ENCODE data around the gene RHCE.
"Not testable (repeated sequence)": the region's sequence is repeated elsewhere in the genome, so short reads cannot be mapped to it uniquely, and the experiment has no call there.

RHCE gene

GRCh38 chr1:25382543-25382942 is 38.1 kb downstream of the RHCE start:
- not testable (repeated sequence) for H3K27ac ChIP-seq (replicated peaks); H3K4me3 ChIP-seq (replicated peaks; ENCODE audit: insufficient read depth, low read length); H3K27me3 ChIP-seq (ENCODE audit: insufficient read depth, poor library complexity, severe bottlenecking); DNase-seq (ENCODE audit: low read depth in 1 of 2, low spot score in 1 of 2)

GRCh38 chr1:25378367-25378766 is 42.3 kb downstream of the RHCE start:
- DNase-seq (ENCODE audit: low read depth in 1 of 2, low spot score in 1 of 2) = not testable (repeated sequence)

GRCh38 chr1:25371757-25372156 is 48.9 kb downstream of the RHCE start:
- not testable (repeated sequence) for H3K4me3 ChIP-seq (replicated peaks; ENCODE audit: insufficient read depth, low read length); H3K27me3 ChIP-seq (ENCODE audit: insufficient read depth, poor library complexity, severe bottlenecking); H3K27ac ChIP-seq (replicated peaks); DNase-seq (ENCODE audit: low read depth in 1 of 2, low spot score in 1 of 2)

More at GRCh38 chr1:25378367-25378766, 42.3 kb downstream of the RHCE start:
- H3K27ac ChIP-seq (replicated peaks); H3K27me3 ChIP-seq (ENCODE audit: insufficient read depth, poor library complexity, severe bottlenecking); H3K4me3 ChIP-seq (replicated peaks; ENCODE audit: insufficient read depth, low read length): not testable (repeated sequence)

GRCh38 chr1:25369691-25370271 is 50.8 kb downstream of the RHCE start:
- peak in 1 of 2 experiments; percentile 68 for DNase-seq (ENCODE audit: low read depth in 1 of 2, low spot score in 1 of 2)
- not testable (repeated sequence) for H3K27ac ChIP-seq (replicated peaks)

GRCh38 chr1:25369241-25369640 is 51.4 kb downstream of the RHCE start:
- DNase-seq (ENCODE audit: low read depth in 1 of 2, low spot score in 1 of 2) = no peak
- TF ChIP-seq REST (IDR thresholded peaks at IDR 0.05; ENCODE audit: insufficient replicate concordance, low read depth) (no peak), POLR2AphosphoS5 (IDR thresholded peaks at IDR 0.05; ENCODE audit: low read depth) (no peak)
- no peak overlapping the region for H3K27ac ChIP-seq (replicated peaks)

More at GRCh38 chr1:25369691-25370271, 50.8 kb downstream of the RHCE start:
- not testable (repeated sequence) for H3K4me3 ChIP-seq (replicated peaks; ENCODE audit: insufficient read depth, low read length); H3K27me3 ChIP-seq (ENCODE audit: insufficient read depth, poor library complexity, severe bottlenecking)

GRCh38 chr1:25362634-25363559 is 57.7 kb downstream of the RHCE start:
- DNase-seq (ENCODE audit: low read depth in 1 of 2, low spot score in 1 of 2); H3K27ac ChIP-seq (replicated peaks); H3K4me3 ChIP-seq (replicated peaks; ENCODE audit: insufficient read depth, low read length); H3K27me3 ChIP-seq (ENCODE audit: insufficient read depth, poor library complexity, severe bottlenecking): not testable (repeated sequence)

More at GRCh38 chr1:25369241-25369640, 51.4 kb downstream of the RHCE start:
- Histone ChIP-seq H3K4me3 (replicated peaks; ENCODE audit: insufficient read depth, low read length) (no peak overlapping the region), H3K27me3 (ENCODE audit: insufficient read depth, poor library complexity, severe bottlenecking) (no peaks in the 10 kb centered on the region)

GRCh38 chr1:25361901-25362300 is 58.7 kb downstream of the RHCE start:
- no peak overlapping the region for H3K27ac ChIP-seq (replicated peaks)
- H3K4me3 ChIP-seq (replicated peaks; ENCODE audit: insufficient read depth, low read length) = no peak overlapping the region
- TF ChIP-seq POLR2AphosphoS5 (IDR thresholded peaks at IDR 0.05; ENCODE audit: low read depth) (no peak), CTCF (IDR thresholded peaks at IDR 0.05; ENCODE audit: insufficient read depth, low read length) (no peak), SPI1 (IDR thresholded peaks at IDR 0.05; ENCODE audit: borderline replicate concordance, low read depth) (no peak)
- H3K27me3 ChIP-seq (ENCODE audit: insufficient read depth, poor library complexity, severe bottlenecking) = no peaks in the 10 kb centered on the region
- no peak for DNase-seq (ENCODE audit: low read depth in 1 of 2, low spot score in 1 of 2)
